Measurements from ENCODE around the gene SOX6.

DNA sequence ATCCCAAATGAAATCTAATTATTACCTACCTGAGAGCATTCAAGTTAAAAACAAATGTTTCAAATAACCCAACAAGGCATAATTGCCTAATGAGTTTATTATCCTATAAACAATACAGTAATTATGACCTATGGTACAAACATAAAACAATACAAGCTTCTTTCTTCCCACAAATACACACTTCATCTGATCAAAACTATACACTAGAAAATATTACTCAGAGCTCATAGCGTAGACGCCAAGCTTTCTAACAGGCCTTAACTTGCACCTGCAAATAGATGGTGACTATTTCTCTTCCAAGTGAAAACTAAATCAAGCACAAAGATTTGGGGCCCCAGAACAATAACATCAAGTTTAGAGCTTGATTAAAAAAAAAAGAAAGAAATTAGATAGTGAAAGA is 78.1 kb downstream of the SOX6 start:
- TF ChIP-seq EZH2 (IDR thresholded peaks at IDR 0.05; ENCODE audit: low read length) = no peak
- TF ChIP-seq, protein P1, sequence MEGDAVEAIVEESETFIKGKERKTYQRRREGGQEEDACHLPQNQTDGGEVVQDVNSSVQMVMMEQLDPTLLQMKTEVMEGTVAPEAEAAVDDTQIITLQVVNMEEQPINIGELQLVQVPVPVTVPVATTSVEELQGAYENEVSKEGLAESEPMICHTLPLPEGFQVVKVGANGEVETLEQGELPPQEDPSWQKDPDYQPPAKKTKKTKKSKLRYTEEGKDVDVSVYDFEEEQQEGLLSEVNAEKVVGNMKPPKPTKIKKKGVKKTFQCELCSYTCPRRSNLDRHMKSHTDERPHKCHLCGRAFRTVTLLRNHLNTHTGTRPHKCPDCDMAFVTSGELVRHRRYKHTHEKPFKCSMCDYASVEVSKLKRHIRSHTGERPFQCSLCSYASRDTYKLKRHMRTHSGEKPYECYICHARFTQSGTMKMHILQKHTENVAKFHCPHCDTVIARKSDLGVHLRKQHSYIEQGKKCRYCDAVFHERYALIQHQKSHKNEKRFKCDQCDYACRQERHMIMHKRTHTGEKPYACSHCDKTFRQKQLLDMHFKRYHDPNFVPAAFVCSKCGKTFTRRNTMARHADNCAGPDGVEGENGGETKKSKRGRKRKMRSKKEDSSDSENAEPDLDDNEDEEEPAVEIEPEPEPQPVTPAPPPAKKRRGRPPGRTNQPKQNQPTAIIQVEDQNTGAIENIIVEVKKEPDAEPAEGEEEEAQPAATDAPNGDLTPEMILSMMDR (optimal IDR thresholded peaks at IDR 0.05 in 1 of 3, IDR thresholded peaks at IDR 0.05 in 1 of 3, conservative IDR thresholded peaks at IDR 0.05 in 1 of 3; ENCODE audit: extremely low read depth in 1 of 3, insufficient read depth in 2 of 3, low read length in 3 of 3) = no peak

All from keratinocyte (primary cell).